A549 (cell line): Measurements from ENCODE around the gene RAB3IL1.

ENCODE experiments used
- BCL3 ChIP-seq: fragments of >200 bp; sonication (Bioruptor Twin); formaldehyde crosslinking; IDR thresholded peaks from 3 replicates; pipeline ENCODE4 v1.6.1; 2016
- BHLHE40 ChIP-seq: IDR thresholded peaks from 2 replicates; pipeline ENCODE4 v1.6.1; 2012; ENCODE audit warnings: low read depth, low read length, inconsistent platforms
- CEBPB ChIP-seq, 2 experiments: fragments of >200 bp in 1 of 2; sonication (Bioruptor Twin) in 1 of 2; formaldehyde crosslinking in 1 of 2; IDR thresholded peaks; 2 replicates each; pipeline ENCODE4 v1.6.1; 2012 to 2016
- CHD2 ChIP-seq: fragments of 150-350 bp; IDR thresholded peaks from 2 replicates; pipeline ENCODE4 v1.6.1; 2014; ENCODE audit warnings: low read length; ENCODE audit not compliant: partially characterized antibody
- ESRRA ChIP-seq: fragments of 150-350 bp; IDR thresholded peaks from 2 replicates; pipeline ENCODE4 v1.6.1; 2014; ENCODE audit warnings: mild to moderate bottlenecking, low read length, borderline replicate concordance
- HDAC2 ChIP-seq: fragments of 200-600 bp; sonication (generic); IDR thresholded peaks from 2 replicates; pipeline ENCODE4 v1.6.1; 2016
- HOXB13 ChIP-seq: fragments of 250-450 bp; sonication (Bioruptor Pico); IDR thresholded peaks from 2 replicates; pipeline ENCODE4 v1.5.0; 2020; ENCODE audit warnings: low read depth, mild to moderate bottlenecking, moderate library complexity
- KDM1A ChIP-seq: fragments of 200-600 bp; sonication (generic); IDR thresholded peaks from 2 replicates; pipeline ENCODE4 v1.6.1; 2016; ENCODE audit warnings: low read depth, mild to moderate bottlenecking
- MAZ ChIP-seq: fragments of 150-350 bp; IDR thresholded peaks from 2 replicates; pipeline ENCODE4 v1.6.1; 2014; ENCODE audit warnings: antibody characterized with exemption, low read depth, low read length, borderline replicate concordance
- NPAS2 ChIP-seq: fragments of 250-450 bp; sonication (Bioruptor Pico); IDR thresholded peaks from 2 replicates; pipeline ENCODE4 v1.8.0; 2022; ENCODE audit warnings: mild to moderate bottlenecking, moderate library complexity, borderline replicate concordance
- POLR2A ChIP-seq: IDR thresholded peaks from 2 replicates; pipeline ENCODE4 v1.6.1; 2012; ENCODE audit warnings: mild to moderate bottlenecking, low read length
- SMC3 ChIP-seq: fragments of >200 bp; sonication (Bioruptor Twin); formaldehyde crosslinking; IDR thresholded peaks from 3 replicates; pipeline ENCODE4 v1.6.1; 2018; ENCODE audit warnings: inconsistent platforms
- ZNF302 ChIP-seq: fragments of 250-450 bp; sonication (Bioruptor Pico); IDR thresholded peaks from 2 replicates; pipeline ENCODE4 v1.9.0; 2021; ENCODE audit warnings: inconsistent platforms, mild to moderate bottlenecking, moderate library complexity
- TF ChIP-seq, protein P1 (sequence below): fragments of >200 bp; sonication (Bioruptor Twin); formaldehyde crosslinking; IDR thresholded peaks from 3 replicates; pipeline ENCODE4 v1.5.1; 2016

- TF ChIP-seq KDM1A = no peak
- no peak for TF ChIP-seq CEBPB (IDR thresholded peaks at IDR 0.05)
- no peak for TF ChIP-seq HOXB13 (CRISPR knock-in tag)
- TF ChIP-seq CHD2 = no peak
- no peak for TF ChIP-seq BHLHE40
- no peak for TF ChIP-seq POLR2A
- TF ChIP-seq ESRRA = no peak
- no peak for TF ChIP-seq SMC3
- TF ChIP-seq ZNF302 (CRISPR knock-in tag) = no peak
- TF ChIP-seq MAZ = no peak
- TF ChIP-seq, protein P1, sequence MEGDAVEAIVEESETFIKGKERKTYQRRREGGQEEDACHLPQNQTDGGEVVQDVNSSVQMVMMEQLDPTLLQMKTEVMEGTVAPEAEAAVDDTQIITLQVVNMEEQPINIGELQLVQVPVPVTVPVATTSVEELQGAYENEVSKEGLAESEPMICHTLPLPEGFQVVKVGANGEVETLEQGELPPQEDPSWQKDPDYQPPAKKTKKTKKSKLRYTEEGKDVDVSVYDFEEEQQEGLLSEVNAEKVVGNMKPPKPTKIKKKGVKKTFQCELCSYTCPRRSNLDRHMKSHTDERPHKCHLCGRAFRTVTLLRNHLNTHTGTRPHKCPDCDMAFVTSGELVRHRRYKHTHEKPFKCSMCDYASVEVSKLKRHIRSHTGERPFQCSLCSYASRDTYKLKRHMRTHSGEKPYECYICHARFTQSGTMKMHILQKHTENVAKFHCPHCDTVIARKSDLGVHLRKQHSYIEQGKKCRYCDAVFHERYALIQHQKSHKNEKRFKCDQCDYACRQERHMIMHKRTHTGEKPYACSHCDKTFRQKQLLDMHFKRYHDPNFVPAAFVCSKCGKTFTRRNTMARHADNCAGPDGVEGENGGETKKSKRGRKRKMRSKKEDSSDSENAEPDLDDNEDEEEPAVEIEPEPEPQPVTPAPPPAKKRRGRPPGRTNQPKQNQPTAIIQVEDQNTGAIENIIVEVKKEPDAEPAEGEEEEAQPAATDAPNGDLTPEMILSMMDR = no peak
- no peak for TF ChIP-seq BCL3
- no peak for TF ChIP-seq NPAS2 (CRISPR knock-in tag)
- TF ChIP-seq HDAC2 = no peak
Measured at GRCh38 chr11:61893981-61894380, 23.4 kb downstream of the RAB3IL1 start.
